ENCODE data around the gene UBAC2. TPM values are rescaled to one million over a fixed set of nuclear protein-coding genes. Genes with fewer than 3 reads are reported as not detected.

Gene UBAC2
- total RNA-seq, 2 donors from 2014 or later = 76.7 to 80.3 TPM

GRCh38 chr13:99366075-99366987 is 165.7 kb downstream of the UBAC2 start:
- Mint-ChIP-seq H3K36me3 (ENCODE audit: insufficient read depth in 2 of 2) (peaks cover 16 to 25% of the 10 kb centered on the region in 2 donors), H3K4me1 (ENCODE audit: low read depth) (peaks cover 99% of the 10 kb centered on the region), H3K27me3 (ENCODE audit: low read depth) (no peaks in the 10 kb centered on the region), H3K9me3 (no peaks in the 10 kb centered on the region), H3K27ac (peak overlapping the region; percentile 98), H3K4me3 (peak overlapping the region; percentile 72 to 85)
- no peak for DNase-seq
- no peak for ATAC-seq (replicated peaks in 1 of 2)

- Mint-ChIP-seq H3K9me3 (no peaks in the 10 kb centered on the region), H3K27ac (peak overlapping the region; percentile 99), H3K4me1 (ENCODE audit: low read depth) (peaks cover 97% of the 10 kb centered on the region), H3K27me3 (ENCODE audit: low read depth) (no peaks in the 10 kb centered on the region), H3K36me3 (ENCODE audit: insufficient read depth in 2 of 2) (peaks cover 20 to 28% of the 10 kb centered on the region in 2 donors), H3K4me3 (peak overlapping the region; percentile 72 to 94)
- DNase-seq = no peak
- peak; percentile 28 to 35 for ATAC-seq (replicated peaks in 1 of 2)
Measured at GRCh38 chr13:99367106-99367616, 166.5 kb downstream of the UBAC2 start.

GRCh38 chr13:99367663-99368448 is 167.2 kb downstream of the UBAC2 start:
- Mint-ChIP-seq H3K27ac (peak overlapping the region; percentile 99), H3K4me3 (peak overlapping the region; percentile 72 to 94), H3K36me3 (ENCODE audit: insufficient read depth in 2 of 2) (peaks cover 21 to 33% of the 10 kb centered on the region in 2 donors), H3K4me1 (ENCODE audit: low read depth) (peaks cover 97% of the 10 kb centered on the region), H3K9me3 (no peaks in the 10 kb centered on the region), H3K27me3 (ENCODE audit: low read depth) (no peaks in the 10 kb centered on the region)
- ATAC-seq (replicated peaks in 1 of 2) = peak; percentile 27 to 43
- no peak for DNase-seq

DNA sequence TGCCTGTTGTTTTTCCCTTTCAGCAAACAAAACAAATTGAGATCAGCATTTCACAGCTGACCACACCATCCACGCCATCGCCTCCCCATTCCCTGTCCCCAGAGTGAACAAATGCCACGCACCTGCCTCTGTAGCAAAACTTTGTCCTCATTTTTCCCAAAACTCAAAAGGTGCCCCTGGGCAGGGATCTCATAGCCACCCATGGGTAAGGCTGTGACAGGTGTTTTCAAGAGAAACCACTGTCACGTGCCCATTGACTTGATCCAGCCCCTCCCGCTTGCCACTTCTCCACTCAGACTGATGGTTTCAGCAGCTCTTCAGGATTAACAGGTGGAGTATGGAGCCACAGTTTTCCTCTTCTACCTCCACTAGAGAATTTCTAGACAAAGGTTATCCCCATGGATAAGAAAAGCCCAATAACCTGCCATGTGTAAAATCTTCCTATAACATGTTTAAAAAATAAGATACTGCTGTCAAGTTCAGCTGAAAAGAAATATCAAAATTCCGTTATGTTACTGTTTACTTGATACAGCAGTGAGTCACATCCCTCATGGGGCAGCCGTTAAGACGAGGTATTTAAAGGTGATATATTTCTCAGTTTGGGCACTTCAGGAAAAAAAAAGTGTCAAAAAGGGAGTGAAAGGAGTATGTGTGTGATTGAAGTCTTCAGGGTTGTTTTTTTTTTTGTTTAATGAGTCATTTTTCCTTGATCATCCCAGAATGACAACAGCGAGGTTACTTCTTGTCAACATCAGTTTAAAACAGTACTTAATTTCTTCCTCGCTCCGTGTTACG is 170.0 kb downstream of the UBAC2 start:
- no peaks in the 10 kb centered on the region for H3K27me3 Mint-ChIP-seq (ENCODE audit: low read depth)
- peaks cover 23 to 43% of the 10 kb centered on the region in 2 donors for H3K36me3 Mint-ChIP-seq (ENCODE audit: insufficient read depth in 2 of 2)
- DNase-seq (peak in 1 of 2 donors; percentile 39), ATAC-seq (replicated peaks in 1 of 2) (peak; percentile 71 to 76)
- peaks cover 97% of the 10 kb centered on the region for H3K4me1 Mint-ChIP-seq (ENCODE audit: low read depth)
- H3K27ac Mint-ChIP-seq = peak overlapping the region; percentile 63
- H3K9me3 Mint-ChIP-seq = no peaks in the 10 kb centered on the region
- H3K4me3 Mint-ChIP-seq = peak overlapping the region; percentile 79 to 83

DNA sequence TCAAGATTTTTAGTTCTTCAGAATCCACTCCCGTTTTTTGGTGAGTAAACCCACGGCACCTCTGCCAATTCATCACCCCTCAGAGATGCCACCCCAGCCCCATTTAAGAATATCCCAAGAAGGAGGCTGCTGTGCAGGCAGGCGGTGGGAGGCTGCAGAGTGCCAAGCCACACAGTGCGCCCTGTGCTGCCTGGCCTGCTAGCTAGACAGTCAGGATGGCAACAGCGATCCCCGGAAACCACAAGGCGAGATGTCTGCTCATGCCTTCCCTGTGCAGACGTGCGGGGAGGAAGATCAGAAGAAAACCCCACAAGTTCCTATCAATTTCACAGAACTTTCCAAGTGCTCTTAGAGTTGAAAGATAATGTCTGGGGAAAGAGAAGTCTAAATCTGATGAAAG is 171.3 kb downstream of the UBAC2 start:
- Mint-ChIP-seq H3K4me1 (ENCODE audit: low read depth) (peaks cover 97% of the 10 kb centered on the region), H3K9me3 (no peaks in the 10 kb centered on the region), H3K4me3 (peak overlapping the region; percentile 71 to 77), H3K27ac (peak overlapping the region; percentile 31), H3K36me3 (ENCODE audit: insufficient read depth in 2 of 2) (peaks cover 22 to 46% of the 10 kb centered on the region in 2 donors), H3K27me3 (ENCODE audit: low read depth) (no peaks in the 10 kb centered on the region)
- DNase-seq = peak; percentile 55 to 61
- ATAC-seq (replicated peaks in 1 of 2) = peak; percentile 54

- no peaks in the 10 kb centered on the region for H3K27me3 Mint-ChIP-seq (ENCODE audit: low read depth)
- H3K27ac Mint-ChIP-seq = no peak overlapping the region
- peaks cover 95% of the 10 kb centered on the region for H3K4me1 Mint-ChIP-seq (ENCODE audit: low read depth)
- peak overlapping the region in 1 of 2 donors; percentile 8 for H3K4me3 Mint-ChIP-seq
- DNase-seq (no peak), ATAC-seq (replicated peaks in 1 of 2) (no peak)
- peaks cover 19 to 44% of the 10 kb centered on the region in 2 donors for H3K36me3 Mint-ChIP-seq (ENCODE audit: insufficient read depth in 2 of 2)
- H3K9me3 Mint-ChIP-seq = no peaks in the 10 kb centered on the region
Measured at GRCh38 chr13:99373436-99373835, 172.8 kb downstream of the UBAC2 start.

DNA sequence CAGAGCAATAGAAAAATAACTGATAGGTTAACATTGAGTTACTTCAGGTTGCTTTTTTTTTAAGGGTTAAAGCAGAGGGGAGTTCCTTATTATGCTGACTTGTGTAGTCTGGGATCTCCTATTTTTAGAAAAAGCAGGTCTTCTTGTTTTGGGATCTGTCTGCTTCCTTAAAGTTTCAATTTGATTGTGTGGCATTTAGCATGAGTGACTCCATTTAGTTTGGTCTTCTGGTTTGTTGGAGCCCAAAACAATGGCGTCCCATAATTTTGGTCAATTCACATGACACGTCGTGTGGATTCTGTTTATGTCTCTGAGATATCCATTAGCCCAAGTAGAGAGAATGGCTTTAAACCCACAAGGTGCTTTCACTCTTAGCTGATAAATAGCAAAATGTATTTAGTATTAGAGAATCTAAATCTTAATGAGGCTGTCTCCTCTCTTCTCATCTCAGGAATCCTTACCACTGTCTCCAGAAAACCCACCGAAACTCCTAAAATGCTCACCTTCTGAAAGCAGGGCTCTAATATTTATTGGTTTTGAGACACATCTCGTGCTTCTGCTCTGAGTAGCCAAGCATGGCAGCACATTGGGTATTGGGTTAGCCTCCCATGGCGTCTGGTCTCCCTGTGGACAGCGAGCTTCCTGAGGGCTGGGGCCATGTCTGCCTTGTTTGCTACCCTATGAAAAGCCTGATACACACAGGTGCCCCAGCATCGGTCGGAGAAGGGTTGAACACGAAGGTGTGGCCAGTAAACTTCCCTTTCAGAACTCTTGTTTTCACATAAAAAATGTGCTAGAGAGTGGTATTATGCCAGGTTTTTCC is 173.7 kb downstream of the UBAC2 start:
- H3K9me3 Mint-ChIP-seq = no peaks in the 10 kb centered on the region
- DNase-seq (no peak), ATAC-seq (replicated peaks in 1 of 2) (no peak)
- H3K27ac Mint-ChIP-seq = peak overlapping the region; percentile 55
- H3K4me3 Mint-ChIP-seq = peak overlapping the region; percentile 72 to 73
- no peaks in the 10 kb centered on the region for H3K27me3 Mint-ChIP-seq (ENCODE audit: low read depth)
- H3K36me3 Mint-ChIP-seq (ENCODE audit: insufficient read depth in 2 of 2) = peaks cover 19 to 45% of the 10 kb centered on the region in 2 donors
- H3K4me1 Mint-ChIP-seq (ENCODE audit: low read depth) = peaks cover 90% of the 10 kb centered on the region

DNA sequence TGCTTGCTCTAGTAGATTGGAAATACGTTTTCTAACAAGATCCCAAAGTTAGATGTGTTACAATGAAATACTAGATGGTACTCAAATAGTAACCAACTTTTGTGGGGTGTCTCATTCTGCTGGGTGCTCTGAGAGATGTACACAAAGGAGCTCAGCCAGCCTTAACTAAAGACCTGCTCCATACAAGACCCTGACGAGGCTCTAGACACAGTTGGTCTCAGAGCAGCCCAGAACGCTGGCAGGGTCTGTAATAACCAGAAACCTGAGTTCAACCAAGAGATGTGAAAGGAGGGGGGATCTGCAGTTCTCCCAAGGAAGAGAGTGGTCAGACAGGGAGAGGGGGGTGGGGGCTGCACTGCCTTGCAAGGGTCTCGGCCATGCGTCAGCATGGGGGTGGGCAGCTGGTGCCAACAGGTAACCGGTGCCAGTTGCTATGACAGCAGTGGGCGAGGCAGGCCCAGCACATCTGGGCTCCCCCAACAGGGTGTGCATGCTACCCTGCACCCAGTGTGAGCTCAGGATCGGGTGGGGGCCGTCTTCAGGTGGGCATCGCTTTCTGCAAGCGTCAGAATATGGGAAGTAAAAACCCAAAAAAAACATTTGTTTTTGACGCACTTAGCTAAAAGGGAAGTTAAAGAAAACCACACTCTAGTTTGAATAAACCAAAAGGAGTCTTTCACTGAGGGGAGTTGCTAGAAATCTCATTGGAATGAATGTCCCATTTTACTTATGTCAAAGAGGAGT is 174.5 kb downstream of the UBAC2 start:
- peak overlapping the region; percentile 55 for H3K27ac Mint-ChIP-seq
- H3K27me3 Mint-ChIP-seq (ENCODE audit: low read depth) = no peaks in the 10 kb centered on the region
- no peaks in the 10 kb centered on the region for H3K9me3 Mint-ChIP-seq
- H3K4me3 Mint-ChIP-seq = peak overlapping the region; percentile 72 to 73
- H3K4me1 Mint-ChIP-seq (ENCODE audit: low read depth) = peaks cover 90% of the 10 kb centered on the region
- peak in 1 of 2 donors; percentile 37 for DNase-seq
- ATAC-seq (replicated peaks in 1 of 2) = peak; percentile 46 to 61
- H3K36me3 Mint-ChIP-seq (ENCODE audit: insufficient read depth in 2 of 2) = peaks cover 17 to 43% of the 10 kb centered on the region in 2 donors

- Mint-ChIP-seq H3K4me3 (peak overlapping the region; percentile 61 to 72), H3K27ac (no peak overlapping the region), H3K4me1 (ENCODE audit: low read depth) (peaks cover 90% of the 10 kb centered on the region), H3K9me3 (no peaks in the 10 kb centered on the region), H3K27me3 (ENCODE audit: low read depth) (no peaks in the 10 kb centered on the region), H3K36me3 (ENCODE audit: insufficient read depth in 2 of 2) (peaks cover 17 to 38% of the 10 kb centered on the region in 2 donors)
- DNase-seq (no peak), ATAC-seq (replicated peaks in 1 of 2) (no peak)
Measured at GRCh38 chr13:99375738-99376080, 175.1 kb downstream of the UBAC2 start.

DNA sequence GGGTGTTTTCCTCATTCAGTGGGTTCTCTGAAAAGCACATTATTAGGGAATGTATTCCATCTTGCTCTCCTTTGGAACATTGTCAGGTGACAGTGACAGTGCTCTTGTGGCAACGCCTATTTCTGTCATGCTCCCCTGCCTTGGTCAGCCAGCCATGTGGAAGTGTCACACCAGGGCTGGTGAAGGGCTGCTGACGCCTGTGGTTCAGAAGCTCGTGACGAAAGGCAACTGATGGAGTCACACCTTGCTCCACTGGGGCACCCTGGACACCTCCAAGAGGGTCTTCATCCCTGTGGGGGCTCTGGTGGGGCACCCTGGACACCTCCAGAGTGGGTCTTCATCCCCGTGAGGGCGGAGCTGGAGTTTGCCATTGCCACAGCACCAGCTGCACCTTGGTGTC is 175.5 kb downstream of the UBAC2 start:
- Mint-ChIP-seq H3K4me1 (ENCODE audit: low read depth) (peaks cover 90% of the 10 kb centered on the region), H3K27me3 (ENCODE audit: low read depth) (no peaks in the 10 kb centered on the region), H3K9me3 (no peaks in the 10 kb centered on the region), H3K27ac (no peak overlapping the region), H3K36me3 (ENCODE audit: insufficient read depth in 2 of 2) (peaks cover 17 to 35% of the 10 kb centered on the region in 2 donors), H3K4me3 (peak overlapping the region in 1 of 2 donors; percentile 14)
- ATAC-seq (replicated peaks in 1 of 2) = no peak
- no peak for DNase-seq

GRCh38 chr13:99376924-99377323 is 176.3 kb downstream of the UBAC2 start:
- DNase-seq = no peak
- Mint-ChIP-seq H3K4me1 (ENCODE audit: low read depth) (peaks cover 92% of the 10 kb centered on the region), H3K4me3 (peak overlapping the region in 1 of 2 donors; percentile 7), H3K27ac (no peak overlapping the region), H3K9me3 (no peaks in the 10 kb centered on the region), H3K36me3 (ENCODE audit: insufficient read depth in 2 of 2) (peaks cover 15 to 37% of the 10 kb centered on the region in 2 donors), H3K27me3 (ENCODE audit: low read depth) (no peaks in the 10 kb centered on the region)
- ATAC-seq (replicated peaks in 1 of 2) = no peak
